ENCODE measurements around the gene ASPHD1.

The ASPHD1 gene

GRCh38 chr16:29904947-29905346, 4.7 kb downstream of the ASPHD1 start:
- DNase-seq (ENCODE audit: low read depth in 1 of 2, low spot score in 1 of 2): no peak
- no peak overlapping the region for H3K4me3 ChIP-seq (replicated peaks; ENCODE audit: insufficient read depth, low read length)
- no peak for TF ChIP-seq POLR2AphosphoS5 (IDR thresholded peaks at IDR 0.05; ENCODE audit: low read depth)
- no peak for TF ChIP-seq CTCF (IDR thresholded peaks at IDR 0.05; ENCODE audit: insufficient read depth, low read length)
- no peak for TF ChIP-seq REST (IDR thresholded peaks at IDR 0.05; ENCODE audit: insufficient replicate concordance, low read depth)
- no peak for TF ChIP-seq GABPA (IDR thresholded peaks at IDR 0.05; ENCODE audit: low read depth)
- TF ChIP-seq SPI1 (IDR thresholded peaks at IDR 0.05; ENCODE audit: borderline replicate concordance, low read depth): no peak
- no peak overlapping the region for H3K27ac ChIP-seq (replicated peaks)
- H3K27me3 ChIP-seq (ENCODE audit: insufficient read depth, poor library complexity, severe bottlenecking): no peaks in the 10 kb centered on the region

DNA sequence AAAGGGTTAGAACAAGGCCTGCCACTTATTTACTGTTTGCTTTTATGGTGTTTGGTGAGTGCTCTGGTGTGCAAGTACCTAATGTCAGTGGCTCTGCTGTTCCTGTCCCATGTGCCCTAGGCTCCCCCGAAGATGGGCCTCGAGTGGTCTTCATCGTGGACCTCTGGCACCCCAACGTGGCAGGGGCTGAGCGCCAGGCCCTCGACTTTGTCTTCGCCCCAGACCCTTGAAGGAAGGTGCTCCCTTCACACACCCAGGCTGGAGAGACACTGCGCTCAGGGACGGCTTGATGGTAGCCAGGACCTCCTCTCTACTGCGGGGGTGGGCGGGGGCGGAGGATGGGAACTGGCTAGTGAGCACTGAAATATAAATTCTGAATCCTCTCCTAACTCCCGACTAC, 5.4 kb downstream of the ASPHD1 start:
- DNase-seq (ENCODE audit: low read depth in 1 of 2, low spot score in 1 of 2): no peak
- no peak overlapping the region for H3K27ac ChIP-seq (replicated peaks)
- TF ChIP-seq POLR2AphosphoS5 (IDR thresholded peaks at IDR 0.05; ENCODE audit: low read depth) (no peak), REST (IDR thresholded peaks at IDR 0.05; ENCODE audit: insufficient replicate concordance, low read depth) (no peak), CTCF (IDR thresholded peaks at IDR 0.05; ENCODE audit: insufficient read depth, low read length) (no peak), GABPA (IDR thresholded peaks at IDR 0.05; ENCODE audit: low read depth) (no peak)
- H3K4me3 ChIP-seq (replicated peaks; ENCODE audit: insufficient read depth, low read length): no peak overlapping the region
- no peaks in the 10 kb centered on the region for H3K27me3 ChIP-seq (ENCODE audit: insufficient read depth, poor library complexity, severe bottlenecking)

DNA sequence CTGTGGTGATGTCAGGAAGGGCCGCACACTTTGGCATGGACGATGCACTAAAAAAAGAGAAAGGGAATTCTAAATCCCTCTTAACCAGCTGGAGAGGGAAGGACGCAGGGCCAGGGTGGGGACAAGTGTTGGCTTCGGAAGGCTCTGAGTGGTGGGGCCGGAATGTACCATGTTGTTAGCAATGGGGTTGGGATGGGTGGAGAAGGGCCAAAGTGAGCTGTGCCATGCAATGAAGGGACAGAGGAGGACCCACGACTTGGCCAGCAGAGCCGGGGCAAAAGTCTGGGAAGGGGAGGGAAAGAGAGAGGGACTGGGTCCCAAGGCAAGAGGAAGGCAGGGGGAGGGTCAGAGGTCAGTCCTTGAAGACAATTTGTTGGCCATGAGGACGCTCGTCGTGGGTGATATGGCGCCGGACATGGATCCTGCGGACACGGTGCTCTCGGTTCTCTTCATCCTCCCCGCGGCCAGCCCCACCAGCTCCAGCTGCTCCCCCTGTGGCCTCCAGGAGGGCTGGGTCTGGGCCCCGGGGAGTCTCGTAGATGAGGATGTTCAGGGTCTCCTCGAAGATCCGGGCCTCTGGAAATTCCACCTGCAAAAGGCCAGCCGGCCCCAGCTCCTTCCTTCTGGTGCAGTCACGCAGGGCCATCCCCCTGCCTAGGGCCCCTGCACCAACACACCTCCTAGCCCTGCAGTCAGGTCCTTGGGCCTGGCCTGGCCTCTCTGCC, 6.4 kb downstream of the ASPHD1 start:
- Histone ChIP-seq H3K4me3 (replicated peaks; ENCODE audit: insufficient read depth, low read length) (no peak overlapping the region), H3K27ac (replicated peaks) (no peak overlapping the region), H3K27me3 (ENCODE audit: insufficient read depth, poor library complexity, severe bottlenecking) (no peaks in the 10 kb centered on the region)
- no peak for TF ChIP-seq SPI1 (IDR thresholded peaks at IDR 0.05; ENCODE audit: borderline replicate concordance, low read depth)
- no peak for TF ChIP-seq REST (IDR thresholded peaks at IDR 0.05; ENCODE audit: insufficient replicate concordance, low read depth)
- TF ChIP-seq GABPA (IDR thresholded peaks at IDR 0.05; ENCODE audit: low read depth): no peak
- TF ChIP-seq CTCF (IDR thresholded peaks at IDR 0.05; ENCODE audit: insufficient read depth, low read length): no peak
- TF ChIP-seq POLR2AphosphoS5 (IDR thresholded peaks at IDR 0.05; ENCODE audit: low read depth): no peak
- no peak for DNase-seq (ENCODE audit: low read depth in 1 of 2, low spot score in 1 of 2)
